Gastroesophageal sphincter (tissue), 4 donors: Measurements from ENCODE around the gene C1orf159. TPM values are rescaled to one million over a fixed set of nuclear protein-coding genes. Genes with fewer than 3 reads are reported as not detected.

ENCODE experiments used
- ATAC-seq: fragments of 150-250 bp; one replicate; pipeline ENCODE4 v1.9.1; 2016; ENCODE audit warnings: mild to moderate bottlenecking, moderate library complexity
- H3K27ac ChIP-seq, 4 donors: fragments of 200-600 bp; sonication (generic) in 3 of 4; 1 replicate in 3 of 4; 2 replicates in 1 of 4; pipeline ENCODE4 v1.5.1; 2016 to 2019
- H3K27me3 ChIP-seq: fragments of 200-600 bp; sonication (generic); one replicate; pipeline ENCODE4 v1.5.1; 2019
- H3K36me3 ChIP-seq, 2 donors: fragments of 200-600 bp; sonication (generic); one replicate each; pipeline ENCODE4 v1.5.1; 2019; ENCODE audit warnings: control low read depth in 1 of 2
- H3K4me1 ChIP-seq, 3 donors: fragments of 200-600 bp; sonication (generic); 1 replicate in 2 of 3; 2 replicates in 1 of 3; pipeline ENCODE4 v1.5.1; 2016 to 2019; ENCODE audit warnings: control low read depth in 2 of 3
- H3K4me3 ChIP-seq, 2 donors: fragments of 200-600 bp; sonication (generic); one replicate each; pipeline ENCODE4 v1.5.1; 2019; ENCODE audit warnings: mild to moderate bottlenecking in 1 of 2, moderate library complexity in 1 of 2
- H3K9me3 ChIP-seq, 3 donors: fragments of 200-600 bp; sonication (generic); one replicate each; pipeline ENCODE4 v1.5.1; 2017 to 2019; ENCODE audit warnings: control low read depth in 2 of 3
- EP300 ChIP-seq: sonication (generic); formaldehyde crosslinking; IDR thresholded peaks from one replicate; pipeline ENCODE4 v1.6.1; 2017; ENCODE audit warnings: antibody characterized with exemption, mild to moderate bottlenecking
- POLR2A ChIP-seq, 2 donors: fragments of 450-650 bp; IDR thresholded peaks; one replicate each; pipeline ENCODE4 v1.6.1; 2017; ENCODE audit warnings: antibody characterized with exemption in 2 of 2, mild to moderate bottlenecking in 2 of 2, moderate library complexity in 1 of 2
- POLR2AphosphoS5 ChIP-seq: sonication (generic); formaldehyde crosslinking; IDR thresholded peaks from one replicate; pipeline ENCODE4 v1.6.1; 2017; ENCODE audit warnings: antibody characterized with exemption
- WGBS, 2 donors: methylation state at CpG; one replicate each; pipeline ENCODE4 v1.1.5; 2018; ENCODE audit warnings: low coverage in 1 of 2; 5-methylcytosine and 5-hydroxymethylcytosine counted together
- total RNA-seq, 4 donors: library from RNA; depleted of rRNA; stranded (reverse); fragments of >200 nt; gene quantifications; one replicate each; pipeline ENCODE4 v1.1.0, GENCODE V29; 2016
- TF ChIP-seq, protein P1 (sequence below), 4 experiments: fragments of 200-600 bp in 2 of 4; fragments of 450-650 bp in 2 of 4; sonication (generic) in 1 of 4; IDR thresholded peaks; one replicate each; pipeline ENCODE4 v1.5.1; 2017 to 2019; ENCODE audit warnings: antibody characterized with exemption in 4 of 4, mild to moderate bottlenecking in 2 of 4, moderate library complexity in 2 of 4

The C1orf159 gene
- 10 to 100 TPM in 2 of 4 donors, 1 to 10 TPM in 2; 6.3 to 15.3 (median 9.9) TPM for total RNA-seq

- TF ChIP-seq, protein P1, sequence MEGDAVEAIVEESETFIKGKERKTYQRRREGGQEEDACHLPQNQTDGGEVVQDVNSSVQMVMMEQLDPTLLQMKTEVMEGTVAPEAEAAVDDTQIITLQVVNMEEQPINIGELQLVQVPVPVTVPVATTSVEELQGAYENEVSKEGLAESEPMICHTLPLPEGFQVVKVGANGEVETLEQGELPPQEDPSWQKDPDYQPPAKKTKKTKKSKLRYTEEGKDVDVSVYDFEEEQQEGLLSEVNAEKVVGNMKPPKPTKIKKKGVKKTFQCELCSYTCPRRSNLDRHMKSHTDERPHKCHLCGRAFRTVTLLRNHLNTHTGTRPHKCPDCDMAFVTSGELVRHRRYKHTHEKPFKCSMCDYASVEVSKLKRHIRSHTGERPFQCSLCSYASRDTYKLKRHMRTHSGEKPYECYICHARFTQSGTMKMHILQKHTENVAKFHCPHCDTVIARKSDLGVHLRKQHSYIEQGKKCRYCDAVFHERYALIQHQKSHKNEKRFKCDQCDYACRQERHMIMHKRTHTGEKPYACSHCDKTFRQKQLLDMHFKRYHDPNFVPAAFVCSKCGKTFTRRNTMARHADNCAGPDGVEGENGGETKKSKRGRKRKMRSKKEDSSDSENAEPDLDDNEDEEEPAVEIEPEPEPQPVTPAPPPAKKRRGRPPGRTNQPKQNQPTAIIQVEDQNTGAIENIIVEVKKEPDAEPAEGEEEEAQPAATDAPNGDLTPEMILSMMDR (IDR thresholded peaks at IDR 0.05): peak in 3 of 4 experiments; percentile 8 to 32 (median 14)
- TF ChIP-seq POLR2A (IDR thresholded peaks at IDR 0.05): peak in 1 of 2 donors; percentile 25
- TF ChIP-seq POLR2AphosphoS5: peak; percentile 15
- TF ChIP-seq EP300: no peak
- peaks cover 0 to 21% (median 4%) of the 10 kb centered on the region in 3 donors for H3K4me1 ChIP-seq
- H3K4me3 ChIP-seq: peak within 1 kb of the TSS; percentile 95 to 97
- peaks cover 39% of the 10 kb centered on the region for H3K27me3 ChIP-seq
- H3K36me3 ChIP-seq: peaks cover 0 to 23% of the 10 kb centered on the region in 2 donors
- H3K27ac ChIP-seq: peak within 1 kb of the TSS; percentile 52 to 89 (median 86)
- 0% methylated on average over 9 of the region's 128 CpGs; no CpG with 5 or more reads in 1 of the 2 donors for WGBS, 2 donors
- peaks cover 0 to 3% (median 0%) of the 10 kb centered on the region in 3 donors for H3K9me3 ChIP-seq
- ATAC-seq: peak; percentile 100
Measured at GRCh38 chr1:1115786-1116700, at the start of gene C1orf159. C1orf159 (minus strand) TSS chr1:1116089; CDS start chr1:1091543, 24,546 bp downstream.

- Histone ChIP-seq H3K27ac (no peak overlapping the region), H3K27me3 (peaks cover 86% of the 10 kb centered on the region), H3K9me3 (no peaks in the 10 kb centered on the region), H3K4me3 (no peak overlapping the region), H3K36me3 (no peaks in the 10 kb centered on the region), H3K4me1 (no peaks in the 10 kb centered on the region)
- WGBS, 2 donors: 66 to 100% methylated on average over 1 to 3 of the region's 12 CpGs
- no peak for ATAC-seq
- TF ChIP-seq EP300: no peak
- TF ChIP-seq, protein P1 (IDR thresholded peaks at IDR 0.05): no peak
- TF ChIP-seq POLR2AphosphoS5: no peak
- TF ChIP-seq POLR2A (IDR thresholded peaks at IDR 0.05): no peak
Measured at GRCh38 chr1:1165485-1165884, 49.6 kb upstream of the C1orf159 start.

DNA sequence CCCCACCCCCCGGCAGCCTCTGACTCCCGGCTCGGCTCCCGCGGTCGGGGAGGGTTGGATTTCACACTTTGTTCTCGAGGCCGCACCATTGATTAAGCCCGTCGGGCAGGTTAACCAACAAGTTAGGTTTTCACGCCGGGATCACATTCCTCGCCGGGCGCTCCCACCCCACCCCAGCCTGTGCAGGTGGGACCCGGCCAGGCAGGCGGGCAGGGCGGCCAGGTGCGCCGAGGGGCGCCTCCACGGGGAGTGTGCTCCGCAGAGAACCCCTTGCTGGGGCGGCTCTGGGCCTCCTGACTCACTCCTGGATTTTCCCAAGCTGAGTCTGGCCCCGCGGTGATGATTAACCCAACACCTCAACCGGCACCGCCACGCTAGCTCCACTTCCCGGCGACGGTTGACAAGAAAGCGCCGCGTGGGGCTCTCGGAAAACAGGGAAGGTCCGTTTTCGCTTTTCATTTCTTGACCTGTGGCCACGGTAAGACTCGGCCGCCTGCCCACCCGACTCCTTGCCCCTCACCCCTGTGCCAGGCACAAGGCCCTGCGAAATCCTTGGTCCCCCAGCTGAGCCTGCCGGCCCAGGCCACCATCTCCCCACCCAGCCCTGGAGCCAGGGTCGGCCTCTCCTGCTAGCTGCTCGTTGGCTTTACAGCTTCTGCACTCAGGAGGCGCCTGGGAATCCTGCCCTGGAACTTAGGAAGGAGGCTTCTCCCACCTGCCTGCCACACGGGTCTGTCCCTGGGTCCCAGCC lies 49.0 kb upstream of the C1orf159 start:
- H3K27me3 ChIP-seq: peaks cover 80% of the 10 kb centered on the region

GRCh38 chr1:1164361-1164700 lies 48.4 kb upstream of the C1orf159 start:
- Histone ChIP-seq H3K27ac (no peak overlapping the region), H3K27me3 (peaks cover 75% of the 10 kb centered on the region), H3K4me1 (no peaks in the 10 kb centered on the region), H3K4me3 (no peak overlapping the region), H3K36me3 (no peaks in the 10 kb centered on the region), H3K9me3 (no peaks in the 10 kb centered on the region)
- no peak for ATAC-seq
- WGBS, 2 donors: 68 to 100% methylated on average over 1 to 26 of the region's 26 CpGs
- TF ChIP-seq POLR2A (IDR thresholded peaks at IDR 0.05) (no peak), EP300 (no peak), POLR2AphosphoS5 (no peak)
- TF ChIP-seq, protein P1 (IDR thresholded peaks at IDR 0.05): no peak

More for the DNA sequence above, 49.0 kb upstream of the C1orf159 start:
- no peaks in the 10 kb centered on the region for H3K9me3 ChIP-seq
- no peak overlapping the region for H3K4me3 ChIP-seq
- H3K4me1 ChIP-seq: no peaks in the 10 kb centered on the region
- TF ChIP-seq EP300 (no peak), POLR2A (IDR thresholded peaks at IDR 0.05) (no peak)
- TF ChIP-seq, protein P1 (IDR thresholded peaks at IDR 0.05): no peak
- H3K36me3 ChIP-seq: no peaks in the 10 kb centered on the region
- whole genome bisulfite sequencing, 2 donors: 34 to 73% methylated on average over 10 to 13 of the region's 48 CpGs
- H3K27ac ChIP-seq: no peak overlapping the region
- no peak for ATAC-seq
